ENCODE data around the gene MED28.

Gene MED28

GRCh38 chr4:17665346-17665745, 50.9 kb downstream of the MED28 start:
- DNase-seq (ENCODE audit: low spot score): no peak

GRCh38 chr4:17665852-17666251, 51.4 kb downstream of the MED28 start:
- no peak for DNase-seq (ENCODE audit: low spot score)

- DNase-seq (ENCODE audit: low spot score): no peak
Measured at GRCh38 chr4:17667253-17667652, 52.8 kb downstream of the MED28 start.

GRCh38 chr4:17667653-17668201, 53.3 kb downstream of the MED28 start:
- DNase-seq (ENCODE audit: low spot score): no peak

GRCh38 chr4:17670423-17670822, 56.0 kb downstream of the MED28 start:
- no peak for DNase-seq (ENCODE audit: low spot score)

GRCh38 chr4:17680559-17681280, 66.3 kb downstream of the MED28 start:
- no peak for DNase-seq (ENCODE audit: low spot score)

- no peak for DNase-seq (ENCODE audit: low spot score)
Measured at GRCh38 chr4:17681281-17682221, 67.1 kb downstream of the MED28 start.

- DNase-seq (ENCODE audit: low spot score): no peak
Measured at GRCh38 chr4:17682222-17682566, 67.8 kb downstream of the MED28 start.

All from SK-N-DZ (cell line).